HG03175 (cell line): ENCODE measurements around the gene C1orf21.

Experiments used
- ATAC-seq: cut with Tn5 transposase; IDR thresholded peaks from one replicate; pipeline ENCODE4 v1.9.1; 2021; ENCODE audit warnings: mild to moderate bottlenecking, moderate library complexity; ENCODE audit not compliant: unreplicated experiment

C1orf21 gene

GRCh38 chr1:184385865-184386311 is 941 bp upstream of the C1orf21 start:
- no peak for ATAC-seq

- no peak for ATAC-seq
These were observed 243 bp downstream of the C1orf21 start for GRCh38 chr1:184387069-184387475.

- no peak for ATAC-seq
These were observed 868 bp downstream of the C1orf21 start for GRCh38 chr1:184387476-184388318.

- no peak for ATAC-seq
These were observed 1.6 kb downstream of the C1orf21 start for GRCh38 chr1:184388319-184388889.

- no peak for ATAC-seq
These were observed 2.1 kb downstream of the C1orf21 start for GRCh38 chr1:184388971-184389370.

- no peak for ATAC-seq
These were observed 2.6 kb downstream of the C1orf21 start for GRCh38 chr1:184389446-184389845.

GRCh38 chr1:184390889-184391288 is 4.1 kb downstream of the C1orf21 start:
- no peak for ATAC-seq

- ATAC-seq, result no peak
These were observed 5.2 kb downstream of the C1orf21 start for GRCh38 chr1:184392067-184392466.

- ATAC-seq, result no peak
These were observed 6.1 kb downstream of the C1orf21 start for GRCh38 chr1:184392779-184393522.

- ATAC-seq, result no peak
These were observed 7.1 kb downstream of the C1orf21 start for GRCh38 chr1:184393962-184394361.

- ATAC-seq, result no peak
These were observed 8.5 kb downstream of the C1orf21 start for GRCh38 chr1:184395370-184395769.

- ATAC-seq, result no peak
These were observed 9.2 kb downstream of the C1orf21 start for GRCh38 chr1:184395937-184396480.

- no peak for ATAC-seq
These were observed 12.5 kb downstream of the C1orf21 start for GRCh38 chr1:184399192-184399847.

- ATAC-seq, result no peak
These were observed 17.3 kb downstream of the C1orf21 start for GRCh38 chr1:184403961-184404726.

GRCh38 chr1:184404727-184405027 is 17.8 kb downstream of the C1orf21 start:
- ATAC-seq, result no peak

- ATAC-seq, result no peak
These were observed 18.4 kb downstream of the C1orf21 start for GRCh38 chr1:184405094-184405800.

- ATAC-seq, result no peak
These were observed 18.9 kb downstream of the C1orf21 start for GRCh38 chr1:184405801-184406142.

GRCh38 chr1:184406479-184406878 is 19.6 kb downstream of the C1orf21 start:
- ATAC-seq, result no peak

GRCh38 chr1:184407816-184408510 is 21.1 kb downstream of the C1orf21 start:
- ATAC-seq, result no peak
